Measurements from ENCODE around the gene PTPRN2. TPM values are rescaled to one million over a fixed set of nuclear protein-coding genes. Genes with fewer than 3 reads are reported as not detected.

Gene PTPRN2
- total and polyA plus RNA-seq, 2 experiments from 2014 or later, result 0.28 TPM; not detected in 1

DNA sequence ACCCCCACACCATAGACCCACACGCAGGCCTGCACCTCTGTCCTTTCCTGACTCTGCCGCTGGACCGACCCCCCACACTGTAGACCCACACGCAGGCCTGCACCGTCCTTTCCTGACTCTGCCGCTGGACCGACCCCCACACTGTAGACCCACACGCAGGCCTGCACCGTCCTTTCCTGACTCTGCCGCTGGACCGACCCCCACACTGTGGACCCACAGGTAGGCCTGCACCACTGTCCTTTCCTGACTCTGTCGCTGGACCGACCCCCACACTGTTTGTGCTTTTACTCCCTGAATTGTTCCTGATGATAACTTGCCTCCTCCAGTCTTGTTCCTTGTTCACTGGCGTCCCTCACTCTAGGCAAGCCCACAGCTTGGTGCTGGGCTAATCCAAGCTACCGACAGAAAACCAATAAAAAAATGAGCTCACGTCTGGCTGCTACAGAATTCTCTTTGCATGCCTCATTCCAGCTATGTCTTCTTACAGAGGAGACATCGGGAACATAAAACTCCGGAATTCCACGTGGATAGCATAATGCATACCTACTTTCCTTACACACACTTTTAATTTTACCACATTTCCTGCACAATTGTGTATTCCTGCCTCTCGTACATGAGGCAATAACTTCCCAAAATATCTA lies 494.3 kb downstream of the PTPRN2 start:
- Histone ChIP-seq H3K9me3 (ENCODE audit: low read depth) (no peaks in the 10 kb centered on the region), H3K4me3 (no peak overlapping the region), H3K36me3 (no peaks in the 10 kb centered on the region), H3K27ac (no peak overlapping the region), H3K4me1 (ENCODE audit: low read depth) (no peaks in the 10 kb centered on the region), H3K27me3 (no peaks in the 10 kb centered on the region)
- DNase-seq (ENCODE audit: low read depth in 1 of 2, low spot score in 1 of 2), result no peak
- TF ChIP-seq, protein P1, sequence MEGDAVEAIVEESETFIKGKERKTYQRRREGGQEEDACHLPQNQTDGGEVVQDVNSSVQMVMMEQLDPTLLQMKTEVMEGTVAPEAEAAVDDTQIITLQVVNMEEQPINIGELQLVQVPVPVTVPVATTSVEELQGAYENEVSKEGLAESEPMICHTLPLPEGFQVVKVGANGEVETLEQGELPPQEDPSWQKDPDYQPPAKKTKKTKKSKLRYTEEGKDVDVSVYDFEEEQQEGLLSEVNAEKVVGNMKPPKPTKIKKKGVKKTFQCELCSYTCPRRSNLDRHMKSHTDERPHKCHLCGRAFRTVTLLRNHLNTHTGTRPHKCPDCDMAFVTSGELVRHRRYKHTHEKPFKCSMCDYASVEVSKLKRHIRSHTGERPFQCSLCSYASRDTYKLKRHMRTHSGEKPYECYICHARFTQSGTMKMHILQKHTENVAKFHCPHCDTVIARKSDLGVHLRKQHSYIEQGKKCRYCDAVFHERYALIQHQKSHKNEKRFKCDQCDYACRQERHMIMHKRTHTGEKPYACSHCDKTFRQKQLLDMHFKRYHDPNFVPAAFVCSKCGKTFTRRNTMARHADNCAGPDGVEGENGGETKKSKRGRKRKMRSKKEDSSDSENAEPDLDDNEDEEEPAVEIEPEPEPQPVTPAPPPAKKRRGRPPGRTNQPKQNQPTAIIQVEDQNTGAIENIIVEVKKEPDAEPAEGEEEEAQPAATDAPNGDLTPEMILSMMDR (IDR thresholded peaks at IDR 0.05; ENCODE audit: low read depth, low read length), result no peak

DNA sequence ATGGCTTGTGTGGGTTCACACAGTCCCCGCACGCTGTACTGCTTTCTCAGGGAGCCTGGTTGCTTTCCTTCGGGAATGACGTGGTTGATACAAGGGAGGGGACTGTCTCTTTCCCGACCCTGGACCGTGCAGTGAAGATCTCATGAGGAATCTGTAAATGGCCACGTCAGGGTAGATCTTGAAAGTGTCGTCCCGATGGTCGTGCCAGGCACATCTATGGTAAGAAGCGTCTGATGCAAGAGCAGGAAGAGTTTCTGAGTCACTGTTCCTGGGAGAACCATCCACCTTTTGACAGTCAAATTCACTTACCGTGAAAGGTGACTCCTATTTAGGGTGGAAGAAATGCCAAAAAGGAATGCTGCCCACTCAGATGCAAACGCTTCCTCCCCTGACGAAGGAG lies 500.4 kb downstream of the PTPRN2 start:
- TF ChIP-seq, protein P1 (IDR thresholded peaks at IDR 0.05; ENCODE audit: low read depth, low read length), result no peak
- no peaks in the 10 kb centered on the region for H3K27me3 ChIP-seq

DNA sequence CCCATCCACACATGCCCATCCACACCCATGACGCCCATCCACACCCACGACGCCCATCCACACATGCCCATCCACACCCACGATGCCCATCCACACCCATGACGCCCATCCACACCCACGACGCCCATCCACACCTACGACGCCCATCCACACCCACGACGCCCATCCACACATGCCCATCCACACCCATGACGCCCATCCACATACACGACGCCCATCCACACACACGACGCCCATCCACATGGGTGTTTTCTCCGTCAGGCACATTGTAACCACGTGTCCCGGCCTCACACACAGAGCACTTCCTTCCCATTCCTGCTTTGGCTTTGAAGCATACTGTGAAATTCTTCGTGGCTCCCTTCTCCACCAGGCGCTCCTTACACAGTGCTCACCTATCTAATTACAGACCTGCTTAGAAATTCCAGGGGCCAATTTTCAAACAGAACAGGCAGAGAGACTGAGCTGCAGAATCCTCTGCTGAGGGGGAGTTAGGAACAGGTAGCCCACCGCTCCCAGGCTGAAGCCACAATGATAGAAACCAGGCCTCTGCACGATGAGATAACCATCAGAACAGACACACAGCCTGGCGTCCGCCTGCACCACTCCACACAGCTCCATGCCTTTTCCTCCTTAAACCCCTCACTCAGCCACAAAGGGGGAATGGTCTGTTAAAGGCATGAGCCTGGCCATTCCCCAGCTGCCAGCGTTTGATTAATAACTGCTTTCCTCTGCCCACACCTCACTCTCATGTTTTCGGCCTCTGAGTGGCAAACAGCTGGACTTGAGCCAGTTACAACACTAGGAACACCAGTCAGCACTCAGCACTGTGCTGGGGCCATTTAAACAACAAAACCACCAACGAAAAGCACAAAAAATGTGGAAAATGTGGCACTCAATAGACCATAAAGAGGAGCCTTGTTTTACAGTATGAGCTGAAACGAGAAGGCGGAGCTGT lies 501.6 kb downstream of the PTPRN2 start:
- Histone ChIP-seq H3K9me3 (ENCODE audit: low read depth) (no peaks in the 10 kb centered on the region), H3K36me3 (no peaks in the 10 kb centered on the region), H3K4me1 (ENCODE audit: low read depth) (no peaks in the 10 kb centered on the region), H3K4me3 (no peak overlapping the region), H3K27ac (no peak overlapping the region), H3K27me3 (no peaks in the 10 kb centered on the region)
- TF ChIP-seq, protein P1 (IDR thresholded peaks at IDR 0.05; ENCODE audit: low read depth, low read length), result no peak
- no peak for DNase-seq (ENCODE audit: low read depth in 1 of 2, low spot score in 1 of 2)

More for the DNA sequence above, 500.4 kb downstream of the PTPRN2 start:
- H3K27ac ChIP-seq, result no peak overlapping the region
- H3K9me3 ChIP-seq (ENCODE audit: low read depth), result no peaks in the 10 kb centered on the region
- H3K4me3 ChIP-seq, result no peak overlapping the region
- H3K36me3 ChIP-seq, result no peaks in the 10 kb centered on the region
- DNase-seq (ENCODE audit: low read depth in 1 of 2, low spot score in 1 of 2), result no peak
- H3K4me1 ChIP-seq (ENCODE audit: low read depth), result no peaks in the 10 kb centered on the region

DNA sequence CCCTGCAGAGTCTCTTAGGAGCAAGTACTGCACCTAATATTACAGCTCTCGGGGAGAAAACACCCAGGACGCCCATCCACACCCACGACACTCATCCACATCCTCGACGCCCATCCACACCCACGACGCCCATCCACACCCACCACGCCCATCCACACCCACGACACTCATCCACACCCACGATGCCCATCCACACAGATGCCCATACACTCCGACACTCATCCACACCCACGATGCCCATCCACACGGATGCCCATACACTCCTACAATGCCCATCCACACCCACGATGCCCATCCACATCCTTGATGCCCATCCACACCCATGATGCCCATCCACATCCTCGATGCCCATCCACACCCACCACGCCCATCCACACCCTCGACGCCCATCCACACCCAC lies 503.1 kb downstream of the PTPRN2 start:
- TF ChIP-seq, protein P1 (IDR thresholded peaks at IDR 0.05; ENCODE audit: low read depth, low read length), result no peak
- no peaks in the 10 kb centered on the region for H3K4me1 ChIP-seq (ENCODE audit: low read depth)
- H3K4me3 ChIP-seq, result no peak overlapping the region
- DNase-seq (ENCODE audit: low read depth in 1 of 2, low spot score in 1 of 2), result no peak
- no peaks in the 10 kb centered on the region for H3K9me3 ChIP-seq (ENCODE audit: low read depth)
- no peaks in the 10 kb centered on the region for H3K27me3 ChIP-seq
- H3K36me3 ChIP-seq, result no peaks in the 10 kb centered on the region
- no peak overlapping the region for H3K27ac ChIP-seq

DNA sequence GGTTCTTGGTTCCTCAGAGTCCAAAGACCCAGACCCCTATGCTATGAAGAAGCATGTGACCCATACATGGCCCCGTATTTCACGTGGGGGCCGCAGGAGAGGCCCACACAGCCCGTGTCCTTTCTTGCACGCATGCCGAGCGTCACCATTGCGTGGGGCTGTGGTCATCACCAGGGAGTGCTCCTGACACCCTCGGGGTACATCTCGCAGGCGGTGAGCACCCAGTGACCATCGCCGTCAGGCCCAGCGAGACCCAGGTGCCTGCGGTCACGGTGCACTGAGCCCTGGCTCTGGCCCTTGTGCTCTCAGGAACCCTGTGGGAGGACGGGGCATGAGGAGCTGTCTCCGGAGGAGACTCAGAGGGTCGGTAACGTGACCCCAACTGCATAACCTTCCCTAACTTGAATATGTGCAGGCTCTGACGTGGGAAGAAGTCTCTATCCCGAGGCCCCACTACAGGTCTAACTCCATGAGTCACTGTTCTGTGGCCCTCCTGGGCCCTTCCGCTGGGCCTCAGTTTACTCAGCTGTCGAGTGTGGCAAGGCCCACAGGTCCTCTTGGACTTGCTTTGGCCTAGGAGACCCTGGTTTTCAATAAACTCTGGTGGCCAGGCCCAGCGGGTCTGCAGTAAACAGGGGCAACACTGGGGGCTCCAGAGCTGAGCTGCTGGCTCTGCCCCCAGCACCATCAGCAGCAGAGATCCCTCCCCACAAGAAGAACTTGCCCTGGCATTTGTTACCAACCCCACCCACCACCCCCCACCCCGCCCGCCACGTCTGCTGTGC lies 503.9 kb downstream of the PTPRN2 start:
- no peak overlapping the region for H3K4me3 ChIP-seq
- TF ChIP-seq, protein P1 (IDR thresholded peaks at IDR 0.05; ENCODE audit: low read depth, low read length), result no peak
- no peaks in the 10 kb centered on the region for H3K9me3 ChIP-seq (ENCODE audit: low read depth)
- DNase-seq (ENCODE audit: low read depth in 1 of 2, low spot score in 1 of 2), result no peak
- no peaks in the 10 kb centered on the region for H3K36me3 ChIP-seq
- no peaks in the 10 kb centered on the region for H3K4me1 ChIP-seq (ENCODE audit: low read depth)
- no peak overlapping the region for H3K27ac ChIP-seq
- H3K27me3 ChIP-seq, result no peaks in the 10 kb centered on the region

Measured in cardiac muscle cell (in vitro differentiated cells and primary cell).